GM13976 (cell line): Measurements from ENCODE around the gene PFKFB4.
A peak's percentile ranks its signal among the peaks of the same experiment; 100 is the strongest.

Experiments
- DNase-seq: peaks from one replicate; pipeline ENCODE4 v3.0.0; 2012; ENCODE audit warnings: low spot score
- CTCF ChIP-seq: IDR thresholded peaks from 2 replicates; pipeline ENCODE4 v1.5.1; 2012; ENCODE audit warnings: borderline replicate concordance, mild to moderate bottlenecking; ENCODE audit not compliant: insufficient read depth; ENCODE audit errors: extremely low read depth, missing control alignments, control extremely low read depth
- in situ Hi-C: fragments of 300-500 bp; cut with MboI; formaldehyde crosslinking; loops from one replicate; pipeline ENCODE4 v1.12.0; 2022; ENCODE audit warnings: low sequenced_read_pairs, mixed read lengths, inconsistent platforms; ENCODE audit not compliant: unreplicated experiment

Gene PFKFB4

GRCh38 chr3:48562367-48563095, 5.9 kb upstream of the PFKFB4 start:
- in situ Hi-C loops, result no loop called here
- DNase-seq, result no peak
- no peak for TF ChIP-seq CTCF

- TF ChIP-seq CTCF, result peak; percentile 38
- DNase-seq, result peak; percentile 79
- in situ Hi-C loops, result no loop called here
Measured at GRCh38 chr3:48561045-48561736, 4.6 kb upstream of the PFKFB4 start.

- no peak for DNase-seq
- in situ Hi-C loops, result no loop called here
- no peak for TF ChIP-seq CTCF
Measured at GRCh38 chr3:48560648-48561018, 4.0 kb upstream of the PFKFB4 start.

- no peak for DNase-seq
- no peak for TF ChIP-seq CTCF
- in situ Hi-C loops, result no loop called here
Measured at GRCh38 chr3:48558493-48559134, 2.0 kb upstream of the PFKFB4 start.

- DNase-seq, result peak; percentile 34
- in situ Hi-C loops, result no loop called here
- TF ChIP-seq CTCF, result no peak
Measured at GRCh38 chr3:48555949-48556795, 431 bp downstream of the PFKFB4 start.
